ENCODE results near the gene COBL.

The COBL gene

DNA sequence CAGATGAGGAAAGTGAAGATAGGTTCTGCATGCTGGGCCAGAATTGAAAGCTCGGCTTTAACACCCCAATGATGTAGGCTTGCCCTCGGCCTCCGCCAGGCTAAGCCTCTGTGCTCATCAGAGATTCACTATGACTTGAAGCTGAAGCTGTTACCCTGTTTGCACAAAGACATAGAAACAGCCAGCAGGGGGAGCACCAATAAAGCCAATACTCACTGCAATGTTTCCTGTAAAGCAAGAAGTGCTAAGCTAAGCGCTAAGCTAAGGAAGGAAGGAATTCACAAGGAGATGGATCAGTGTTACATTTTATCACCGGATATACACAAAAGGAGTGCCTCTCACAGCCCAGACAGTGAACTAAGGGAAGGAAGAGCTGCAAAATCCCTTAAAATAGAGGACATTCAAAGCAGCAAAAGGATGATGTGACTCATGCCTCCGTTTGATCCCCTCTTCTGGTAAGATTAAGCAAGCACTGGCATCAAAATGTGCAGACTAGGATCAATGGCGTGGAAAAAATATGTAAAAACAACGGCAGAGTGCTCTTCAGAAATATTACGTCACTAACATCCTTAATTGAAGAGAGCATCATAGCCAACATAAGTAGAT, 153.8 kb downstream of the COBL start:
- TF ChIP-seq, protein P1, sequence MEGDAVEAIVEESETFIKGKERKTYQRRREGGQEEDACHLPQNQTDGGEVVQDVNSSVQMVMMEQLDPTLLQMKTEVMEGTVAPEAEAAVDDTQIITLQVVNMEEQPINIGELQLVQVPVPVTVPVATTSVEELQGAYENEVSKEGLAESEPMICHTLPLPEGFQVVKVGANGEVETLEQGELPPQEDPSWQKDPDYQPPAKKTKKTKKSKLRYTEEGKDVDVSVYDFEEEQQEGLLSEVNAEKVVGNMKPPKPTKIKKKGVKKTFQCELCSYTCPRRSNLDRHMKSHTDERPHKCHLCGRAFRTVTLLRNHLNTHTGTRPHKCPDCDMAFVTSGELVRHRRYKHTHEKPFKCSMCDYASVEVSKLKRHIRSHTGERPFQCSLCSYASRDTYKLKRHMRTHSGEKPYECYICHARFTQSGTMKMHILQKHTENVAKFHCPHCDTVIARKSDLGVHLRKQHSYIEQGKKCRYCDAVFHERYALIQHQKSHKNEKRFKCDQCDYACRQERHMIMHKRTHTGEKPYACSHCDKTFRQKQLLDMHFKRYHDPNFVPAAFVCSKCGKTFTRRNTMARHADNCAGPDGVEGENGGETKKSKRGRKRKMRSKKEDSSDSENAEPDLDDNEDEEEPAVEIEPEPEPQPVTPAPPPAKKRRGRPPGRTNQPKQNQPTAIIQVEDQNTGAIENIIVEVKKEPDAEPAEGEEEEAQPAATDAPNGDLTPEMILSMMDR (IDR thresholded peaks at IDR 0.05): peak; percentile 93
- Histone ChIP-seq H3K4me3 (ENCODE audit: low read depth, low read length) (no peak overlapping the region), H3K9me3 (ENCODE audit: control insufficient read depth, low read length) (no peaks in the 10 kb centered on the region), H3K36me3 (ENCODE audit: control insufficient read depth, insufficient read depth, low read length) (no peaks in the 10 kb centered on the region), H2AFZ (peak overlapping the region; percentile 42), H3K27me3 (ENCODE audit: control insufficient read depth, insufficient read depth, low read length) (no peaks in the 10 kb centered on the region), H3K4me1 (peaks cover 7% of the 10 kb centered on the region), H3K79me2 (peaks cover 12% of the 10 kb centered on the region), H3K4me2 (ENCODE audit: low read length) (no peak overlapping the region), H3K27ac (peak overlapping the region; percentile 43), H3K9ac (no peak overlapping the region)

DNA sequence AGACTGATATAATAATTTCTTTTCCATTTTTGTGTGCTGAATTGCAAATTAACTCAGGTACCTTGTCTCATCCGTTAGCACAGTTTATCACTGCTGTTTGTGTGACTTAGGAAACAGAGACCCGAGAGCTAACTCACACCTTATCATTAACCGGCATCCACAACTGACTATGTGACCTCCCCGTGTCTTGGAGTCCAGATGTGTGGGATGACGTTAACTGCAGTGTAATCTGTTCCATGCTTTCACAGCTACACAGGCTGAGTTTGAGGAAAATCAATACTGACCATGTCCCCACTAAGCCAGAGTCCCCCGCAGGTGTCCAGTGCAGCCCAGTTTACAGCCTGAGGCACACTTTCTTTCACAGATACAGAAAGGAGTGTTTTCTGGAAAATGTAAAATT, 154.7 kb downstream of the COBL start:
- Histone ChIP-seq H3K9me3 (ENCODE audit: control insufficient read depth, low read length) (no peaks in the 10 kb centered on the region), H2AFZ (no peak overlapping the region), H3K4me2 (ENCODE audit: low read length) (no peak overlapping the region), H3K27ac (no peak overlapping the region), H3K79me2 (peaks cover 16% of the 10 kb centered on the region), H3K9ac (no peak overlapping the region), H3K27me3 (ENCODE audit: control insufficient read depth, insufficient read depth, low read length) (no peaks in the 10 kb centered on the region), H3K4me1 (peaks cover 7% of the 10 kb centered on the region), H3K36me3 (ENCODE audit: control insufficient read depth, insufficient read depth, low read length) (no peaks in the 10 kb centered on the region), H3K4me3 (ENCODE audit: low read depth, low read length) (no peak overlapping the region)
- TF ChIP-seq, protein P1 (IDR thresholded peaks at IDR 0.05): no peak

DNA sequence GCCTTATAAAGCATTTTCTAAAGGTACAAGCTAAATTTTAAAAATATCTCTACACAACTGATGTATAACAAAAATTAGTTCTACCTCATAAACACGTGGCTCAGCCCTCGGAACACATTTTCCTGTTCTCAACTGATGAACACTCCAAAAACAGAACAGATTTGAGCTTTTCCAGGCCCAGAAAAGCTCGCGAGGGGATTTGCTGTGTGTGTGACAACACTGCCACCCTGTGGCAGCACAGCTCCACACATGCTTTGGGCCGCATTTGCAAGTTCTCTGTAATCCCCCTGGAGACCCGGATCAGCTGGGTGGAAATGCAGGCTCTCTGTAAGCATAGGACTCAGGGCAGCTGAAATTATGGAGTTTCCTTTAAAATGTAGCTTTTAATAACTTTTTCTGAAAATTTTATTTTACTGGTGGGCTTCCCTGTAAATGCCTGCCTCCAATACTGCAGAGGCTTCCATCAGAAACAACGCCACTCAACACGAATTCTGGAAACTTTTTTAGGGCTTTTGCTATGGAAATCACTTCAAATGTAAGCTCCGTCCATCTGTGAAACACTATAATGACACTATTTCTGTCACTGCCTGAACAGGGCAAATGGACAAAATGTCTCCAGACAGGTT, 155.5 kb downstream of the COBL start:
- H3K36me3 ChIP-seq (ENCODE audit: control insufficient read depth, insufficient read depth, low read length): no peaks in the 10 kb centered on the region
- H3K27me3 ChIP-seq (ENCODE audit: control insufficient read depth, insufficient read depth, low read length): no peaks in the 10 kb centered on the region
- H3K79me2 ChIP-seq: peaks cover 19% of the 10 kb centered on the region
- no peak overlapping the region for H3K4me2 ChIP-seq (ENCODE audit: low read length)
- H2AFZ ChIP-seq: no peak overlapping the region
- no peak overlapping the region for H3K4me3 ChIP-seq (ENCODE audit: low read depth, low read length)
- no peaks in the 10 kb centered on the region for H3K9me3 ChIP-seq (ENCODE audit: control insufficient read depth, low read length)
- TF ChIP-seq, protein P1 (IDR thresholded peaks at IDR 0.05): peak; percentile 92
- H3K4me1 ChIP-seq: peaks cover 7% of the 10 kb centered on the region
- no peak overlapping the region for H3K9ac ChIP-seq
- no peak overlapping the region for H3K27ac ChIP-seq

DNA sequence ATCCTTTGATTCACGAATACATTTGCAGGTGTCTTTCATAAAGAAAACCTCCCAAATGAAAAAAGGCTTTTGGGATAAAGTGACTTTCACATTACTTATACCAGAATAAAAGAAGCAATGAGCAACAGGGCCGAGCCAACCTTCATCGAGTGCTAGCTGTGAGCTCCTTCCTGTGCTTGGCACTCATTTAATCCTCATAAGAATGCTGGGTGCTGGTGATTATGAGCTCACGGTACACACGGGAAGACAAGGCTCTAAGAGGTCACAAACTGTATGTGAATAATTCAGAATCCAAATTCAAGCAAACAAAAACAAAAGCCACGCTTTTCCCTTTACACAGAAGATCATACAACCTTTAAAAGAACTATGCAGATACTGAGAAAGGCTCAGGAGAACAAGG, 156.2 kb downstream of the COBL start:
- no peak overlapping the region for H3K4me2 ChIP-seq (ENCODE audit: low read length)
- H3K9ac ChIP-seq: no peak overlapping the region
- peaks cover 7% of the 10 kb centered on the region for H3K4me1 ChIP-seq
- H3K36me3 ChIP-seq (ENCODE audit: control insufficient read depth, insufficient read depth, low read length): no peaks in the 10 kb centered on the region
- peaks cover 19% of the 10 kb centered on the region for H3K79me2 ChIP-seq
- no peaks in the 10 kb centered on the region for H3K27me3 ChIP-seq (ENCODE audit: control insufficient read depth, insufficient read depth, low read length)
- TF ChIP-seq, protein P1 (IDR thresholded peaks at IDR 0.05): no peak
- no peak overlapping the region for H2AFZ ChIP-seq
- H3K27ac ChIP-seq: no peak overlapping the region
- no peaks in the 10 kb centered on the region for H3K9me3 ChIP-seq (ENCODE audit: control insufficient read depth, low read length)
- no peak overlapping the region for H3K4me3 ChIP-seq (ENCODE audit: low read depth, low read length)
